IPS-20b (cell line): ENCODE measurements around the gene SLC23A3.
"Not testable (repeated sequence)": the region's sequence is repeated elsewhere in the genome, so short reads cannot be mapped to it uniquely, and the experiment has no call there.

Experiments used
- H3K27ac ChIP-seq: one replicate; pipeline ENCODE4 v1.5.1; 2013; ENCODE audit warnings: low read length
- H3K27me3 ChIP-seq: 2 replicates; pipeline ENCODE4 v1.6.1; 2013; ENCODE audit warnings: mild to moderate bottlenecking, low read length, inconsistent platforms; ENCODE audit not compliant: insufficient read depth
- H3K36me3 ChIP-seq: 2 replicates; pipeline ENCODE4 v1.6.1; 2013; ENCODE audit warnings: low read depth, mild to moderate bottlenecking, inconsistent platforms, low read length, moderate library complexity; ENCODE audit not compliant: insufficient read depth
- H3K4me1 ChIP-seq: 2 replicates; pipeline ENCODE4 v1.6.1; 2013; ENCODE audit warnings: mild to moderate bottlenecking, control low read depth, inconsistent platforms, low read length, moderate library complexity; ENCODE audit not compliant: insufficient read depth
- H3K4me3 ChIP-seq: 2 replicates; pipeline ENCODE4 v1.5.1; 2013; ENCODE audit warnings: mild to moderate bottlenecking, low read length, inconsistent platforms
- H3K9ac ChIP-seq: 2 replicates; pipeline ENCODE4 v1.6.1; 2013; ENCODE audit warnings: low read depth, mild to moderate bottlenecking, inconsistent platforms, low read length, moderate library complexity
- H3K9me3 ChIP-seq: 2 replicates; pipeline ENCODE4 v1.6.1; 2013; ENCODE audit warnings: mild to moderate bottlenecking, low read depth, low read length, inconsistent platforms; ENCODE audit not compliant: insufficient read depth

The SLC23A3 gene

GRCh38 chr2:219200502-219201326 lies 30.9 kb upstream of the SLC23A3 start:
- H3K27ac ChIP-seq, H3K9me3 ChIP-seq, H3K9ac ChIP-seq, H3K36me3 ChIP-seq, H3K4me3 ChIP-seq, H3K4me1 ChIP-seq, H3K27me3 ChIP-seq: not testable (repeated sequence)

DNA sequence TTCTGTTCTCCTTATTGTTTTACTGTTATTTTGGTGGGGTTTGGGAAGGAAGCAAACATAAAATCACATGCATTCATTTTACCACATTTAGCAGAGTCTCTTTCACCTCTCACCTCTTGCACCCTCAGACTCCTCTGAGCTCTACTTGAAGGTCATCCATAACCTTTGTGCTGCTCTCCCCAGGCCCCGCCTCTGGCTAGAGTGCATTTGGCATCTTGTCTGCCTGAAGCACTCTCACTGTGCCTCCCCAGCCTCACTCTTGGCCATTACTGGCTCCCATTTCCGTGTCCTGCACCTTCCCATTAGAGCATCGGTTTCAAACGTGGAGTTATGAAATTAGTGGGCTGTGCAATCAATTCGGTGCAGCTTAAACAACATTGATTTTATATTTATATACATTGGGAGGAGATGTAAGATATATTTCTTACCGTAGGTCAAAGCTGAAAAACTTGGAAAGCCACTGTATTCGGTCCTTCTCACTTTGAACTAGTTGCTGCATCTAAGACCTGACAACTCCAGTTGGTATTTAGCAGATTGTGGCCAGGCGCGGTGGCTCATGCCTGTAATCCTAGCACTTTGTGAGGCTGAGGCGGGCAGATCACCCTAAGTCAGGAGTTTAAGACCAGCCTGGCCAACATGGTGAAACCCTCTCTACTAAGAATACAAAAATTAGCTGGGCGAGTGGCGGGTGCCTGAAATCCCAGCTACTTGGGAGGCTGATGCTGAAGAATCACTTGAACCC lies 29.8 kb upstream of the SLC23A3 start:
- Histone ChIP-seq H3K4me3 (no peak overlapping the region), H3K27me3 (no peaks in the 10 kb centered on the region), H3K9ac (no peak overlapping the region), H3K36me3 (no peaks in the 10 kb centered on the region), H3K9me3 (no peaks in the 10 kb centered on the region), H3K4me1 (no peaks in the 10 kb centered on the region), H3K27ac (no peak overlapping the region)

DNA sequence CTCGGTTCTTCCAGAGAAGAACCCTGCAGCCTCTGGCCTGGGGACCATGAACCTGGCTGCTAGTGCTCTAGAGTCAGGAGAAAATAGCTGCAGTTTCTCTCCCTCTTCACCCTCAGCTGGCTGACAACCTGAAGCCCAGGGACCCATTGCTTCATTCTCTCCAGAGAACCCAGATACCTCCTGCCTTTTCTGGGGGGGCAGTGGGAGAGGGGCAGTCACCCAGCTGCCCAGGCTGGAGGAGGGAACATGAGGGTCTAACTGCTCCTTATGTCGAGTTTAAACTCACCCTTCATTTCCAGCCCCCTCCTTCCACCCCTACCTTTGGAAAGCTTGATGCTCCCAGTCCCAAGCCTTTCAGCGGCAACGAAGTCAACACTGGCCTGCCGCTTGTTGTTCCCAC lies 29.1 kb upstream of the SLC23A3 start:
- H3K36me3 ChIP-seq: no peaks in the 10 kb centered on the region
- no peaks in the 10 kb centered on the region for H3K9me3 ChIP-seq
- no peak overlapping the region for H3K27ac ChIP-seq
- no peaks in the 10 kb centered on the region for H3K4me1 ChIP-seq
- no peaks in the 10 kb centered on the region for H3K27me3 ChIP-seq
- H3K4me3 ChIP-seq: no peak overlapping the region
- H3K9ac ChIP-seq: no peak overlapping the region

DNA sequence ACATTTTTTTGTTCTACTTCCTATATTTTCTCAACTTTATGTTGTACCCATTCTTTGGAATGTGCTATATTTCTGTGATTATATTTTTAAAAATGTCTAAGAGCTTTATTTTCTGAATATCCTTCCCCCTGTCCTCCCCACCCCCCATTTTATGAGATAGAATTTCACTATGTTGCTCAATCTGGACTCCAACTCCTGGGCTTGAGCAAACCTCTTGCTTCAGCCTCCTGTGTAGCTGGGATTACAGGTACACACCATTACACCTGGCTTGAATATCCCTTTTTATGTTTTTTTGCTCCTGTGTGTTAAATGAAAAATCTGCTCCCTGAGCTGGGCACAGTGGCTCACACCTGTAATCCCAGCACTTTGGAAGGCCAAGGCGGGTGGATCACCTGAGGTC lies 27.6 kb upstream of the SLC23A3 start:
- no peak overlapping the region for H3K9ac ChIP-seq
- no peaks in the 10 kb centered on the region for H3K36me3 ChIP-seq
- no peaks in the 10 kb centered on the region for H3K4me1 ChIP-seq
- no peak overlapping the region for H3K27ac ChIP-seq
- H3K4me3 ChIP-seq: no peak overlapping the region
- no peaks in the 10 kb centered on the region for H3K27me3 ChIP-seq
- no peaks in the 10 kb centered on the region for H3K9me3 ChIP-seq

DNA sequence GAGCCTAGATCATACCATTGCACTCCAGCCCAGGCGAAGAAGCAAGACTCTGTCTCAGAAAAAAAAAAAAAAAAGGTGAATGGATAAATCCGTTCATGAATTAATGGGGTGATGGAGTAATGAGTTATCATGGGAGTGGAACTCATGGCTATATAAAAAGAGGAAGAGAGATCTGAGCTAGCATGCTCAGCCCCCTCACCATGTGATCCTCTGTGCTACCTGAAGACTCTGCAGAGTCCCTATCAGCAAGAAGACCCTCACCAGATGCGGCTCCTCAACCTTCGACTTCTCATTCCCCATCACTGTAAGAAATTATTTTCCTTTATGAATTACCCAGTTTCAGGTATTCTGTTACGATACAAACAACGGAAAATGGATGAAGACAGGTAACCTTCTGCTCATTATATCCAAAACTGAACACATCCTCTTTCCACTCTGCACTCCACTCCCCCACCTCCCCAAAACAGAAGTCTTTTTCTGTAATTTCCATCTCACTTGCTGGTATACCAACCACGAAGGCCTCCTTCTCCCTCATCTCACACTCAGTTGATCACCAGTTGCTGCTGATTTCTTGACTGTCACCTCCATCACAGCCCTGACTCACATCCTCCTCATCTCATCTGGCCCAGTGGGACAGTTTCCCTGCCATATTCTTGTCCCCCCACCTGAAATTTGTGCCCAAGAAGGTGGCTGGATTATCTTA lies 17.1 kb upstream of the SLC23A3 start:
- Histone ChIP-seq H3K9me3 (no peaks in the 10 kb centered on the region), H3K4me1 (no peaks in the 10 kb centered on the region), H3K36me3 (peaks cover 25% of the 10 kb centered on the region), H3K27me3 (no peaks in the 10 kb centered on the region), H3K27ac (no peak overlapping the region), H3K9ac (no peak overlapping the region), H3K4me3 (no peak overlapping the region)

- peaks cover 50% of the 10 kb centered on the region for H3K36me3 ChIP-seq
- no peaks in the 10 kb centered on the region for H3K9me3 ChIP-seq
Measured at GRCh38 chr2:219184121-219184520, 14.3 kb upstream of the SLC23A3 start.

GRCh38 chr2:219183151-219183772 lies 13.4 kb upstream of the SLC23A3 start:
- H3K27ac ChIP-seq: no peak overlapping the region
- peaks cover 50% of the 10 kb centered on the region for H3K36me3 ChIP-seq
- H3K4me1 ChIP-seq: peaks cover 7% of the 10 kb centered on the region; the same call in 1 of the 2 replicates
- no peaks in the 10 kb centered on the region for H3K9me3 ChIP-seq
- H3K9ac ChIP-seq: no peak overlapping the region
- H3K27me3 ChIP-seq: no peaks in the 10 kb centered on the region
- H3K4me3 ChIP-seq: no peak overlapping the region

More at GRCh38 chr2:219184121-219184520, 14.3 kb upstream of the SLC23A3 start:
- no peak overlapping the region for H3K9ac ChIP-seq
- no peaks in the 10 kb centered on the region for H3K27me3 ChIP-seq
- H3K4me1 ChIP-seq: peaks cover 2% of the 10 kb centered on the region; the same call in 1 of the 2 replicates
- no peak overlapping the region for H3K27ac ChIP-seq
- H3K4me3 ChIP-seq: no peak overlapping the region

GRCh38 chr2:219182331-219183150 lies 12.7 kb upstream of the SLC23A3 start:
- Histone ChIP-seq H3K36me3 (peaks cover 50% of the 10 kb centered on the region), H3K9me3 (no peaks in the 10 kb centered on the region), H3K9ac (no peak overlapping the region)

GRCh38 chr2:219181531-219181930 lies 11.7 kb upstream of the SLC23A3 start:
- no peak overlapping the region for H3K9ac ChIP-seq
- peaks cover 7% of the 10 kb centered on the region; the same call in 1 of the 2 replicates for H3K4me1 ChIP-seq
- peaks cover 50% of the 10 kb centered on the region for H3K36me3 ChIP-seq

More at GRCh38 chr2:219182331-219183150, 12.7 kb upstream of the SLC23A3 start:
- no peak overlapping the region for H3K4me3 ChIP-seq
- H3K27ac ChIP-seq: no peak overlapping the region
- H3K27me3 ChIP-seq: no peaks in the 10 kb centered on the region
- peaks cover 7% of the 10 kb centered on the region; the same call in 1 of the 2 replicates for H3K4me1 ChIP-seq

GRCh38 chr2:219180961-219181360 lies 11.1 kb upstream of the SLC23A3 start:
- H3K36me3 ChIP-seq: peaks cover 50% of the 10 kb centered on the region
- no peak overlapping the region for H3K9ac ChIP-seq
- no peak overlapping the region for H3K27ac ChIP-seq
- H3K4me3 ChIP-seq: no peak overlapping the region
- no peaks in the 10 kb centered on the region for H3K27me3 ChIP-seq
- no peaks in the 10 kb centered on the region for H3K9me3 ChIP-seq
- H3K4me1 ChIP-seq: peaks cover 7% of the 10 kb centered on the region; the same call in 1 of the 2 replicates

More at GRCh38 chr2:219181531-219181930, 11.7 kb upstream of the SLC23A3 start:
- no peak overlapping the region for H3K4me3 ChIP-seq
- H3K27me3 ChIP-seq: no peaks in the 10 kb centered on the region
- H3K27ac ChIP-seq: no peak overlapping the region
- H3K9me3 ChIP-seq: no peaks in the 10 kb centered on the region
